ENCODE measurements around the gene FGFBP1. TPM values are rescaled to one million over a fixed set of nuclear protein-coding genes. Genes with fewer than 3 reads are reported as not detected.

The FGFBP1 gene
- total and polyA plus RNA-seq, 9 of the 15 experiments (the other 6 are each of a cell fraction or from before 2014, with no cell fraction given), result not detected

- TF ChIP-seq, protein P1, sequence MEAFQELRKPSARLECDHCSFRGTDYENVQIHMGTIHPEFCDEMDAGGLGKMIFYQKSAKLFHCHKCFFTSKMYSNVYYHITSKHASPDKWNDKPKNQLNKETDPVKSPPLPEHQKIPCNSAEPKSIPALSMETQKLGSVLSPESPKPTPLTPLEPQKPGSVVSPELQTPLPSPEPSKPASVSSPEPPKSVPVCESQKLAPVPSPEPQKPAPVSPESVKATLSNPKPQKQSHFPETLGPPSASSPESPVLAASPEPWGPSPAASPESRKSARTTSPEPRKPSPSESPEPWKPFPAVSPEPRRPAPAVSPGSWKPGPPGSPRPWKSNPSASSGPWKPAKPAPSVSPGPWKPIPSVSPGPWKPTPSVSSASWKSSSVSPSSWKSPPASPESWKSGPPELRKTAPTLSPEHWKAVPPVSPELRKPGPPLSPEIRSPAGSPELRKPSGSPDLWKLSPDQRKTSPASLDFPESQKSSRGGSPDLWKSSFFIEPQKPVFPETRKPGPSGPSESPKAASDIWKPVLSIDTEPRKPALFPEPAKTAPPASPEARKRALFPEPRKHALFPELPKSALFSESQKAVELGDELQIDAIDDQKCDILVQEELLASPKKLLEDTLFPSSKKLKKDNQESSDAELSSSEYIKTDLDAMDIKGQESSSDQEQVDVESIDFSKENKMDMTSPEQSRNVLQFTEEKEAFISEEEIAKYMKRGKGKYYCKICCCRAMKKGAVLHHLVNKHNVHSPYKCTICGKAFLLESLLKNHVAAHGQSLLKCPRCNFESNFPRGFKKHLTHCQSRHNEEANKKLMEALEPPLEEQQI (IDR thresholded peaks at IDR 0.05), result no peak
- TF ChIP-seq STAT5B (CRISPR knock-in tag; IDR thresholded peaks at IDR 0.05) (no peak), NRF1 (conservative IDR thresholded peaks at IDR 0.05 in 1 of 2, IDR thresholded peaks at IDR 0.05 in 1 of 2) (no peak), HLTF (IDR thresholded peaks at IDR 0.05) (no peak), MXD1 (CRISPR knock-in tag; IDR thresholded peaks at IDR 0.05; ENCODE audit: borderline replicate concordance, poor library complexity, severe bottlenecking) (no peak), ZNF282 (CRISPR knock-in tag; IDR thresholded peaks at IDR 0.05) (no peak), ZSCAN32 (CRISPR knock-in tag; IDR thresholded peaks at IDR 0.05) (no peak)
- TF ChIP-seq, protein P2, sequence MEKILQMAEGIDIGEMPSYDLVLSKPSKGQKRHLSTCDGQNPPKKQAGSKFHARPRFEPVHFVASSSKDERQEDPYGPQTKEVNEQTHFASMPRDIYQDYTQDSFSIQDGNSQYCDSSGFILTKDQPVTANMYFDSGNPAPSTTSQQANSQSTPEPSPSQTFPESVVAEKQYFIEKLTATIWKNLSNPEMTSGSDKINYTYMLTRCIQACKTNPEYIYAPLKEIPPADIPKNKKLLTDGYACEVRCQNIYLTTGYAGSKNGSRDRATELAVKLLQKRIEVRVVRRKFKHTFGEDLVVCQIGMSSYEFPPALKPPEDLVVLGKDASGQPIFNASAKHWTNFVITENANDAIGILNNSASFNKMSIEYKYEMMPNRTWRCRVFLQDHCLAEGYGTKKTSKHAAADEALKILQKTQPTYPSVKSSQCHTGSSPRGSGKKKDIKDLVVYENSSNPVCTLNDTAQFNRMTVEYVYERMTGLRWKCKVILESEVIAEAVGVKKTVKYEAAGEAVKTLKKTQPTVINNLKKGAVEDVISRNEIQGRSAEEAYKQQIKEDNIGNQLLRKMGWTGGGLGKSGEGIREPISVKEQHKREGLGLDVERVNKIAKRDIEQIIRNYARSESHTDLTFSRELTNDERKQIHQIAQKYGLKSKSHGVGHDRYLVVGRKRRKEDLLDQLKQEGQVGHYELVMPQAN (IDR thresholded peaks at IDR 0.05; ENCODE audit: borderline replicate concordance), result no peak
These were observed 6.9 kb downstream of the FGFBP1 start (continued) for GRCh38 chr4:15931451-15932210.
